GM18909 (cell line): ENCODE data around the gene FLG.
"Not testable (repeated sequence)": the region's sequence is repeated elsewhere in the genome, so short reads cannot be mapped to it uniquely, and the experiment has no call there.

ENCODE experiments used
- ATAC-seq: cut with Tn5 transposase; IDR thresholded peaks from one replicate; pipeline ENCODE4 v1.9.1; 2021; ENCODE audit warnings: mild to moderate bottlenecking; ENCODE audit not compliant: unreplicated experiment, poor library complexity

FLG gene

GRCh38 chr1:152325111-152325510 lies at the start of gene FLG:
TSS of gene FLG (minus strand) at chr1:152325239. CDS start at chr1:152315456, 9,783 bp downstream.
- ATAC-seq = no peak

GRCh38 chr1:152374451-152374850 lies 49.4 kb upstream of the FLG start:
- ATAC-seq = no peak

- no peak for ATAC-seq
Measured at GRCh38 chr1:152372672-152373071, 47.6 kb upstream of the FLG start.

GRCh38 chr1:152367436-152367835 lies 42.4 kb upstream of the FLG start:
- ATAC-seq = no peak

- ATAC-seq = no peak
Measured at GRCh38 chr1:152359906-152360305, 34.9 kb upstream of the FLG start, which contains the start of gene FLG2. TSS of gene FLG2 (minus strand) at chr1:152360006. CDS start at chr1:152358884, 1,122 bp downstream.

GRCh38 chr1:152356736-152357135 lies 31.7 kb upstream of the FLG start:
- ATAC-seq = no peak

DNA sequence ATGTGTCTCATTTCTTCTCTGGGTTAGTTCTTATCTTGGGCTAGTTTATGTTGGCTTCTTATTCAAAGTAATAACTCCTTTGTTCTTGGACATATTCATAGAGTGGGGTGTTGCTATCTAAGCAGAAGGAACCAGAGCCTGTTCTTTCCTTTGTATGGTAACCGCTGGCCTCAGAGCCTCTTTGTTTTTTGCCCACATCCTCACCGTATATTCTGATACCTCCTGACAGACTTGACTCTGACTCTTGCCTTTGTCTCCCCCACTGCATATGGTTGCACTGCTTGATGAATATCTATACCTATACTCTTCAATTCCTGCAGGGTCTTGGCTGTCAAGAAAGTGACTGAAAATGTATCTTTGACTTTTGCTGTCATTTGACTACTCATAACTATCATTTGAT lies 24.6 kb upstream of the FLG start:
- ATAC-seq = no peak

GRCh38 chr1:152348447-152348846 lies 23.4 kb upstream of the FLG start:
- ATAC-seq = no peak

- no peak for ATAC-seq
Measured at GRCh38 chr1:152347116-152347728, 22.2 kb upstream of the FLG start.

DNA sequence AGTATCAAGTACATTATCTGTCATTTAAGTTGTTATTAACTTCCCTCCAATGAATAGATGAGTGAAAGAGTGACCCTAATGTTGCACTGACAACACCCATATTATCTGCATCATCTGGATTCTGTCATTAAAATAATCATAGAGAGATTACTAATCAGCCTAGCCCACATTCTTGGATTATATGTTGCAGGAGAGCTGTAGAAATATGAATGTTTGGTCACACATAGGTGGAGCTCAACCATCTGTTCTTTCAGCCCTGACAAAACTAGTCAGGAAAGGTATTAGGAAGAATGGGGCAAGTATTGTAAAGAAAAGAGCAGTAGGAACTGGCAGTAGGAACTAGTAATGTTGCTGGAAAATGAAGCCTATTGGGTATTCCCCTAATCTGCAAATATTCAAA lies 19.4 kb upstream of the FLG start:
- ATAC-seq = no peak

GRCh38 chr1:152343006-152343405 lies 18.0 kb upstream of the FLG start:
- ATAC-seq = no peak

DNA sequence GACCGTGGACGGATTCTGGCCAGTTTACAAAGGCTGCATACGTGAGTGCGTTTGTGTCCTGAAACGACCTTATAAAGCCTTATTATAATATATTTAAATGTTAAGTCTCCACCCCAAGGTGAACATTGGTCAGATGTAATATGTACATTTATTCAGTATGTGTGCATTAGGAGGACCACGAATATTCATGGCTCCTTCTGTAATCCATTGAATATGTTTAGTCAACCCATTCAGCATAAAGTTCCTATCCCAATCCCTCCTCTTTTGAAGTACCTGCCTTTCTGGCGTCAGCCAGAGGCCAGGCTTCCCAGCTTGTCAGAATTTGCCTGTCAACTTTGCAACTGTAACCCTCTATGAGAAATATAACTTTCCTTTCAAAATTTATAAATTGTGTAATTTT lies 10.4 kb upstream of the FLG start:
- ATAC-seq = no peak

DNA sequence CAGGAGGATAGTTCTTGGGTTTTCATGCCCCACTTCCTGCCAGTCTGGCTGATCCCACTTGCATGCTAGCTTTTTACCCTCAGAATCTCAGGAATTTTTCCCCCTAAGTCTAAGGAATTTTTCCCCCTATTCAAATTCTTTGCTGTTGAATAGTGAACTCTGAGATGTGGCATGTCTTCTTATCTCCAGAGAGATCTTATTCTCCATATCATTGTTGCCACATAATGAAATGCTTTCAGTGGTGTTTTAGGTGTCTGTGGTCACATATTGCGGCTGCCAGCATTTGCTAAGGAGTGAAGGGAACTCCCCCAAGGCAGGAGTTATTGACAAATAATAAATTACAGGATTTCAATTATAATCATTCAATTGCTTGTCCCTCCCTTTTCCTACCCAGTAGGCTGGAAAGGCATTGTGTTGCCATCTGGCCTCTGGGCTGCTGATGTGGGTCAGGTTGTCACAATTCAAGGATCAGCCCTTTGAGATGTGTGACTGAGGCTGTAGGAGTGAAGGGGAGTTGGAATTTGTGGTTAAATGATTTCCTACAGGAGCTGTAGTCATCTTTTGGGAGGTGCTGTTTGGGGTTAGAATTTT lies 3.9 kb upstream of the FLG start:
- no peak for ATAC-seq

- no peak for ATAC-seq
Measured at GRCh38 chr1:152313970-152314369, 11.1 kb downstream of the FLG start.

DNA sequence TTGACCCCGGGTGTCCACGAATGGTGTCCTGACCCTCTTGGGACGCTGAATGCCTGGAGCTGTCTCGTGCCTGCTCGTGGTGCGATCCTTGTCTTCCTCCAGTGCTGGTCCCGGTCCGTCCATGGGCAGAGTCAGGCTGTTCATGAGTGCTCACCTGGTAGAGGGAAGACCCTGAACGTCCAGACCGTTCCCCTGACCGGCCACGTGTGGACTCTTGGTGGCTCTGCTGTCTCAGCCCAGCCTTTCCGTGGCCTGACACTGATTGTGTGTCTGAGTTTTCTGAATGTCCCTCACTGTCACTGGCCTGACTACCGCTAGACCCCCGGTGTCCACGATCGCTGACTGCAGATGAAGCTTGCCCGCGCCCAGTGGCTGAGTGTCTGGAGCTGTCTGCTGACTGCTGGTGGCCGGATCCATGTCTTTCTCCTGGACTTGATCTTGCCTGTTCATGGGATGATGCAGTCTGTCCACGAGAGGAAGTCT lies 11.7 kb downstream of the FLG start:
- no peak for ATAC-seq

GRCh38 chr1:152312169-152312568 lies 12.9 kb downstream of the FLG start:
- not testable (repeated sequence) for ATAC-seq

GRCh38 chr1:152309955-152310354 lies 15.1 kb downstream of the FLG start:
- no peak for ATAC-seq

- not testable (repeated sequence) for ATAC-seq
Measured at GRCh38 chr1:152309320-152309901, 15.6 kb downstream of the FLG start.

- not testable (repeated sequence) for ATAC-seq
Measured at GRCh38 chr1:152308758-152309157, 16.3 kb downstream of the FLG start.

GRCh38 chr1:152307970-152308369 lies 17.1 kb downstream of the FLG start:
- ATAC-seq = not testable (repeated sequence)

GRCh38 chr1:152306123-152306522 lies 18.9 kb downstream of the FLG start:
- not testable (repeated sequence) for ATAC-seq

- not testable (repeated sequence) for ATAC-seq
Measured at GRCh38 chr1:152304773-152305172, 20.3 kb downstream of the FLG start.
